SK-MEL-5 (cell line): ENCODE measurements around the gene CD3D. TPM values are rescaled to one million over a fixed set of nuclear protein-coding genes. Genes with fewer than 3 reads are reported as not detected.

Experiments used
- small RNA-seq, 2 experiments: library from RNA; depleted of rRNA; stranded (forward); fragments of <200 nt; gene quantifications; one replicate each; pipeline ENCODE3, GENCODE V24; 2014
- total RNA-seq: library from RNA; depleted of rRNA; stranded (reverse); fragments of >200 nt; shearing (Covaris generic); gene quantifications from 2 replicates; pipeline ENCODE4 v1.2.3, GENCODE V29; 2014; rRNA removed

CD3D gene
- total RNA-seq, 1 experiment from 2014 or later, result not detected

Small RNA genes lying within 50 kb of the gene (small RNA-seq; reads per million reads assigned to genes)
- 0 reads per million in 2 experiments for gene AP001582.1

Other genes with a start within 250 kb of the CD3D start
- not detected in 2 replicates for gene SCN4B, start 189.9 kb downstream of the CD3D start, total RNA-seq
- not detected in 2 replicates for gene SCN2B, start 166.1 kb downstream of the CD3D start, total RNA-seq
- gene JAML, start 117.7 kb downstream of the CD3D start, total RNA-seq, result not detected in 2 replicates
- not detected in 2 replicates for gene MPZL3, start 90.3 kb downstream of the CD3D start, total RNA-seq
- gene MPZL2, start 78.4 kb downstream of the CD3D start, total RNA-seq, result 0.53 TPM in 1 of 2 replicates, not detected in the other
- gene CD3E, start 38.0 kb downstream of the CD3D start, total RNA-seq, result not detected in 2 replicates
- not detected in 2 replicates for gene CD3G, start 1.6 kb upstream of the CD3D start, total RNA-seq
- gene UBE4A, start 16.9 kb upstream of the CD3D start, total RNA-seq, result 45.4 and 51.1 TPM in 2 replicates
- 138 and 155 TPM in 2 replicates for gene ATP5MG, start 58.9 kb upstream of the CD3D start, total RNA-seq
- 10.6 and 11.0 TPM in 2 replicates for gene KMT2A, start 93.8 kb upstream of the CD3D start, total RNA-seq
- gene TTC36, start 184.8 kb upstream of the CD3D start, total RNA-seq, result not detected in 2 replicates
- 0.45 TPM in 1 of 2 replicates, not detected in the other for gene TMEM25, start 188.5 kb upstream of the CD3D start, total RNA-seq
- gene IFT46, start 223.2 kb upstream of the CD3D start, total RNA-seq, result 7.0 and 7.3 TPM in 2 replicates
- 93.3 and 98.3 TPM in 2 replicates for gene ARCN1, start 229.7 kb upstream of the CD3D start, total RNA-seq